GM21717 (cell line): ENCODE results near the gene DGKB.

ENCODE experiments used
- ATAC-seq: cut with Tn5 transposase; IDR thresholded peaks from one replicate; pipeline ENCODE4 v1.9.1; 2021; ENCODE audit warnings: mild to moderate bottlenecking, moderate library complexity; ENCODE audit not compliant: unreplicated experiment

DGKB gene

GRCh38 chr7:14861456-14861855, 41.1 kb downstream of the DGKB start:
- no peak for ATAC-seq

GRCh38 chr7:14859267-14859666, 43.3 kb downstream of the DGKB start:
- no peak for ATAC-seq

- ATAC-seq, result no peak
Observed at GRCh38 chr7:14858866-14859265, 43.7 kb downstream of the DGKB start.

- no peak for ATAC-seq
Observed at GRCh38 chr7:14858410-14858809, 44.1 kb downstream of the DGKB start.

- ATAC-seq, result no peak
Observed at GRCh38 chr7:14855033-14855794, 47.3 kb downstream of the DGKB start.

- no peak for ATAC-seq
Observed at GRCh38 chr7:14854471-14854870, 48.1 kb downstream of the DGKB start.

GRCh38 chr7:14851610-14852009, 50.9 kb downstream of the DGKB start:
- no peak for ATAC-seq

GRCh38 chr7:14850039-14850438, 52.5 kb downstream of the DGKB start:
- no peak for ATAC-seq

GRCh38 chr7:14846405-14846804, 56.1 kb downstream of the DGKB start:
- no peak for ATAC-seq

GRCh38 chr7:14843755-14844154, 58.8 kb downstream of the DGKB start:
- ATAC-seq, result no peak

- ATAC-seq, result no peak
Observed at GRCh38 chr7:14842523-14842922, 60.0 kb downstream of the DGKB start.

- no peak for ATAC-seq
Observed at GRCh38 chr7:14841869-14842268, 60.7 kb downstream of the DGKB start.

- no peak for ATAC-seq
Observed at GRCh38 chr7:14841086-14841485, 61.5 kb downstream of the DGKB start.

- ATAC-seq, result no peak
Observed at GRCh38 chr7:14839307-14839706, 63.2 kb downstream of the DGKB start.

- no peak for ATAC-seq
Observed at GRCh38 chr7:14837216-14837615, 65.3 kb downstream of the DGKB start.

GRCh38 chr7:14836571-14837189, 65.9 kb downstream of the DGKB start:
- no peak for ATAC-seq

- no peak for ATAC-seq
Observed at GRCh38 chr7:14836006-14836405, 66.5 kb downstream of the DGKB start.

- no peak for ATAC-seq
Observed at GRCh38 chr7:14835384-14835783, 67.2 kb downstream of the DGKB start.

GRCh38 chr7:14834883-14835282, 67.7 kb downstream of the DGKB start:
- ATAC-seq, result peak; percentile 53

- ATAC-seq, result peak; percentile 80
Observed at GRCh38 chr7:14834456-14834855, 68.1 kb downstream of the DGKB start.

- no peak for ATAC-seq
Observed at GRCh38 chr7:14833707-14834106, 68.8 kb downstream of the DGKB start.

GRCh38 chr7:14828053-14828452, 74.5 kb downstream of the DGKB start:
- ATAC-seq, result no peak

- no peak for ATAC-seq
Observed at GRCh38 chr7:14826426-14826825, 76.1 kb downstream of the DGKB start.
